GM19438 (cell line): ENCODE measurements around the gene AEN.

Source experiments
- ATAC-seq: cut with Tn5 transposase; IDR thresholded peaks from one replicate; pipeline ENCODE4 v1.9.1; 2021; ENCODE audit warnings: low read depth; ENCODE audit not compliant: unreplicated experiment

The AEN gene

DNA sequence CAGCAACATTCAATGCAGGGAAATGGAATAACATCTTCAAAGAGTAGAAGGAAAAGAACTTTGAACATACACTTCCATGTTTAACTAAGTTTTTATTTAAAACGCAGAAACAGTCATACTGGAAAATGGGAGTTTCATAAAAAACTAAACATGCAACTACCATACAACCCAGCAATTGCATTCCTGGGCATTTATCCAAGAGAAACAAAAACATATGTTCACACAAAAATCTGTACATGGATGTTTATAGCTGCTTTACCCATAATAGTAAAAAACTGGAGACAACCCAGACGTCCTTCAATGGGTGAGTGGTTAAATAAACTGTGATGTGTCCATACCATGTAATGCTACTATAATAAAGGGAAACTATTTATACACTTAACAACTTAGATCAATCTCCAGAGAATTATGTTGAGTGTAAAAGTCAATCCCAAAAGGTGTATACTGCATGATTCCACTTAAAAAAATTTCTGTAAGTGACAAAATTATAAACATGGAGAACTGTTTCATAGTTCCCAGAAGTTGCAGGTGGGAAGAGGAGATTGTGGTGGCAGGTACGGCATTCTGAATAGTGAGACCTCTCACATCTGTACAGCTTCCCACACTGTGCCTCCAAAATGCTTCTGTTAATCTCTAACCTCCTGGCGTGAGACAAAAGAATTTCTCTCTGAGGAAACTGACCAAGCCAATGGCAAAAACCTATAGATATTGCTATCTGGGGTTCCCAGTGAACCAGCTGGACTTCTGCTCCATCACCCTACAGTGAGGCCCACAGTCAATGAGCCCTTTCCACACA lies 40.8 kb downstream of the AEN start:
- ATAC-seq = no peak

DNA sequence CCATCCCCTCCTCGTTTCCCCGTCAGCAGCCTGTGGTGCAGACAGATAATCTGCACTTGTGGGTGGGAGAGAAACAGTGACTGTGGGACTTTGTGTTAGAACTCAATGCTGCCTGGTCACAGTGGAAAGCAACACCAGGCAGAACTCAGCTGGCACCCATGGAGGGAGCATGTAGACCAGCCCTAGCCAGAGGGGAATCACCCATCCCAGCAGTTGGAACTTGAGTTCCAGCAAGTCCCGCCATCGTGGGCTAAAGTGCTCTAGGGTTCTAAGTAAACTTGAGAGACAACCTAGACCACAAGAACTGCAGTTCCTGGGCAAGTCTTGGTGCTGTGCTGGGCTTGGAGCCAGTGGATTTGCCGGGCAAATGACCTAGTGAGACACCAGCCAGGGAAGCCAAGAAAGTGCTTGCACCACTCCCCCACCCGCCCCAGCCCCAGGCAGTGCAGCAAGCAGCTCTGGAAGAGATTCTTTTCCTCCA lies 42.0 kb downstream of the AEN start:
- ATAC-seq = no peak

DNA sequence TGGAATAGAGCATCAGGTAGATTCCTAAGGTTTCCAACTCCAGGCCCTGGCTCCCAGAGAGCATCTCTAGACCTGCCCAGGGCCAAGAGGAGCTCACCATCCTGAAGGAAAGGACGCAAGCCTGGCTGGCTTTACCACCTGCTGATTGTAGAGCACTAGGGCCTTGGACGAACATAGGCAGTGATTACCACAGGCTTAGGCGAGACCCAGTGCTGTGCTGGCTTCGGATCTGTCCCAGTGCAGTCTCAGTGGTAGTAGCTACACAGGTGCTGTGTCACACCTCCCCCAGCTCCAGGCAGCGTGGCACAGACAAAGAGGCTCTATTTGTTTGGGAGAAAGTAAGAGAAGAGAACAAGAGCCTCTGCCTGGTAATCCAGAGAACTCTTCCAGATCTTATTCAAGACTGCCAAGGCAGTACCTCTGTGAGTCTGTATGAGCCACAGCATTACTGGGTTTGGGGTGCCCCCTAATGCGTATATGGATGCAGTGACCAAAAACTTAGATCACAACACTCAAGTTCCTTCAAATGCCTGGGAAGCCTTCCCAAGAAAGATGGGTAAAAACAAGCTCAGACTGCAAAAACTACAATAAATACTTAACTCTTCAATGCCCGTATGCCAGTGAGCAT lies 43.1 kb downstream of the AEN start:
- ATAC-seq = no peak

DNA sequence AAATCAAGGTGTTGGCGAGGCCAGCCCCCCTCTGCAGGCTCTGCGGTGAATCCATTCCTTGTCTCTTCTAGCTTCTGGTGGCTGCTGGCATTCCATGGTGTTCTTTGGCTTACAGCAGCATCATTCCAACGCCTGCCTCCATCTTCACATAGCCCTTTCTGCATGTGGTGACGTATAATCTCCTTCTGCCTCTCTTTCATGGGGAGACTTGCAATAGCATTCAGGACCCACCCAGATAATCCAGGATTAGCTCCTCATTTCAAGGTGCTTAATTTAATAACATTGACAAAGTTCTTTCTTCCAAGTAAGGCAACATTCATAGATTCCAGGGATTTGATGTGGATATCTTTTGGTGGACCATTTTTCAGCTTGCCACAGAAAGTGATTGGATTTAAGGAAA lies 53.5 kb downstream of the AEN start:
- no peak for ATAC-seq

DNA sequence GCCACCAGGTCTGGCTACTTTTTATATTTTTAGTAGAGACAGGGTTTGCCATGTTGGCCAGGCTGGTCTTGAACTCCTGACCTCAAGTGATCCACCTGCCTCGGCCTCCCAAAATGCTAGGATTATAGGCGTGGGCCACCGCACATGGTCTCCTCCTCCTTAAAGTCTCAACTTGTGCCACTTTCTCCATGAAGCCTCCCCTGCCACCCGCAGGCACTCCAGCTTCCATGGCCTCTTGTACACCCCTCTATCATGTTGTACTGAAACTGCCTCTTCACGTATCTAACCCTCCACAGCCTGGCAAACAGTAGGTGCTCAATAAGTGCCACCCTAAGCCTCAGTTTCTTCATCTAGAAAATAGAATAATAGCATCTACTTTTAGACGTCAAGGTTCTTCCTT lies 57.6 kb downstream of the AEN start:
- ATAC-seq = no peak

DNA sequence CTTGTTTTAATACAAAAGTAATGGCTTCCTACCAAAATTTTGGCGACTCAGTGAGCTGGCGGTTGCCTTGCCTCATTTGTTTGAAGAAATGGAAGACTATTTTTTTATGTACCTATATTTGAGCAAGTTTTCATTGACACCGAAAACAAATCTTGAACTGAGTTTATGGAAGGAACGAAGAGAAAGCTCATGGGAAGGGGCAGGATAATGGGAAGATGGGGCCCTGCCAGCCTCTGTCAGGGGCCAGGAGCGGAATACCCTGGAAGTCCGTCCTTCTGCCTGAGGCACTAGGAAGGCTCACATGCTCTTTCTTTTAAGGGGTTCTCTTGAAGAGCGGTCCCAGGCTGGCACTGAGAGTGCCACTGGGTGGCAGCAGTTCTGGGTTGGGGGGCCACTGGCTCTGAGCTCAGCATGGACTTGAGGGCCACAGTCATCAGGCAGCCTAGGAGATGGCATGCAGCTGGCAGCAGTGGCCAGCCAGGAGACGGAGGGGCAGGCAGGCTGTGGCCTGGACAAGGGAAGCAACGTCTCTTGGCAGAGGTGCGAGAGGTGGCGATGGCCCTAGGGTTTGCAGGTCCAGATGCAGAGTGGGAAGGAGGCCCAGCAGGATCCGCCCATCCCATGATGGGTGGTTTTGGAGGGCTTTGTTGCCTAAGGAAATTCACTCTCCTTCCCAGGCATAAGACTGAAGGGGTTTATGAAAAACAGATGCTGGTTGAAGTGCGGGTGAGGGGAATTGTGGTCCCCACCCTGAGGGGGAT lies 59.3 kb downstream of the AEN start:
- no peak for ATAC-seq

DNA sequence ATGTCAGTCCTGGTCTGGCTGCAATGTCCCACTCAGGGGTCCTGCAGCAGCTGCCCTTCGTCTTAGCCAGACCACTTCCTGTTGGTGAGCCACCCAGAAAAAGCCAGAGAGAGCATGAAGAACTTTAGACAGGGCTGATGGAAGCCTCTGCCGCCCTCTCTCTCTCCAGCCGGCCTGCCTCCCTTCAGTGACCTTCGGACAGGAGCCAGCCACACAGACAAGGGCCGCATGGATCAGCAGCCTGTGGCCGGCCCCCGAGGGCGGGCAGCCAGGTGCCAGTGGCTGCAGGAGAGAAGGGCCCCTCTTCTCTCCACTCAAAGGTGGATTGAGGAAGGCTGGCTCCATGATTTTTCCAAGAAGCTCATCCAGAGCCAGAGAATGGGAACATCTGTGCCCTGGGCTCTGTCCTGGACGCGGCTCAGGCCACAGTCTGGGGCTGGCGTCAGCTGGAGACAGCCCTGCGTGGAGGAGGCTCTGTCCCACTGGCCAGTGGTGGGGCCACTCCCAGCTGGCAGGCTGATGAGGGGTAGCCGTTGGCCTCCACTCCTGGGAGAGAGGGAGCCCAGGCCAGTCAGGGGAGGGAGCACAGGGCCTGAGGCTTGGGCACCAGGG lies 60.6 kb downstream of the AEN start:
- ATAC-seq = no peak
